Activated T-helper 1 cell treated with anti-CD3 and anti-CD28 coated beads, Interleukin-12 subunit alpha, Interleukin-12 subunit beta, Interleukin-2, Interleukin-4 antibody, amounts not matched to agents 30 ng/mL and 10 ng/mL and 1 ng/mL, durations not matched to agents 14 hours and 24 hours and 36 hours (primary cell): ENCODE results near the gene ZFAND6. TPM values are rescaled to one million over a fixed set of nuclear protein-coding genes. Genes with fewer than 3 reads are reported as not detected.
"Not testable (repeated sequence)": the region's sequence is repeated elsewhere in the genome, so short reads cannot be mapped to it uniquely, and the experiment has no call there.

ENCODE experiments used
- DNase-seq: peaks from one replicate; pipeline ENCODE4 v3.0.0; 2021; ENCODE audit warnings: low spot score
- H3K27ac Mint-ChIP-seq: one replicate; pipeline ENCODE4 v1.8.0; 2021; ENCODE audit warnings: mild to moderate bottlenecking, mixed read lengths
- H3K27me3 Mint-ChIP-seq: one replicate; pipeline ENCODE4 v1.8.0; 2022; ENCODE audit warnings: mild to moderate bottlenecking, moderate library complexity, mixed read lengths; ENCODE audit not compliant: insufficient read depth
- H3K36me3 Mint-ChIP-seq: one replicate; pipeline ENCODE4 v1.8.0; 2021; ENCODE audit warnings: low read depth, mixed read lengths
- H3K4me1 Mint-ChIP-seq: one replicate; pipeline ENCODE4 v1.8.0; 2021; ENCODE audit warnings: low read depth, mixed read lengths
- H3K4me3 Mint-ChIP-seq: one replicate; pipeline ENCODE4 v1.8.0; 2021; ENCODE audit warnings: mild to moderate bottlenecking, moderate library complexity, mixed read lengths
- H3K9me3 Mint-ChIP-seq: one replicate; pipeline ENCODE4 v1.8.0; 2021; ENCODE audit warnings: mixed read lengths
- intact Hi-C: fragments of 100-400 bp; cut with micrococcal nuclease; formaldehyde crosslinking; loops from one replicate; pipeline ENCODE4 v1.15.1; 2024
- total RNA-seq: library from RNA; stranded (reverse); gene quantifications from 2 replicates; pipeline ENCODE4 v1.2.3, GENCODE V29; 2022

Gene ZFAND6
- total RNA-seq, 1 donor from 2014 or later = 50.3 TPM

- DNase-seq = no peak
- Mint-ChIP-seq H3K27me3 (no peaks in the 10 kb centered on the region), H3K4me1 (peaks cover 28% of the 10 kb centered on the region), H3K4me3 (no peak overlapping the region), H3K9me3 (no peaks in the 10 kb centered on the region), H3K36me3 (peaks cover 3% of the 10 kb centered on the region), H3K27ac (no peak overlapping the region)
- intact Hi-C loops = no loop called here
Measured at GRCh38 chr15:80109388-80109787, 49.9 kb downstream of the ZFAND6 start.

- Mint-ChIP-seq H3K27me3 (no peaks in the 10 kb centered on the region), H3K4me1 (peaks cover 19% of the 10 kb centered on the region), H3K36me3 (peaks cover 2% of the 10 kb centered on the region), H3K9me3 (no peaks in the 10 kb centered on the region), H3K27ac (no peak overlapping the region), H3K4me3 (no peak overlapping the region)
- no peak for DNase-seq
- intact Hi-C loops = no loop called here
Measured at GRCh38 chr15:80110920-80111319, 51.4 kb downstream of the ZFAND6 start.

- no peak overlapping the region for H3K4me3 Mint-ChIP-seq
- no peaks in the 10 kb centered on the region for H3K36me3 Mint-ChIP-seq
- H3K27me3 Mint-ChIP-seq = no peaks in the 10 kb centered on the region
- H3K4me1 Mint-ChIP-seq = peaks cover 15% of the 10 kb centered on the region
- H3K9me3 Mint-ChIP-seq = no peaks in the 10 kb centered on the region
- no peak overlapping the region for H3K27ac Mint-ChIP-seq
- DNase-seq = no peak
- intact Hi-C loops = no loop called here
Measured at GRCh38 chr15:80114114-80114513, 54.6 kb downstream of the ZFAND6 start.

GRCh38 chr15:80115021-80115420, 55.5 kb downstream of the ZFAND6 start:
- Mint-ChIP-seq H3K9me3 (no peaks in the 10 kb centered on the region), H3K4me1 (peaks cover 8% of the 10 kb centered on the region), H3K27me3 (no peaks in the 10 kb centered on the region), H3K4me3 (no peak overlapping the region), H3K36me3 (no peaks in the 10 kb centered on the region), H3K27ac (no peak overlapping the region)
- intact Hi-C loops = no loop called here
- no peak for DNase-seq

DNA sequence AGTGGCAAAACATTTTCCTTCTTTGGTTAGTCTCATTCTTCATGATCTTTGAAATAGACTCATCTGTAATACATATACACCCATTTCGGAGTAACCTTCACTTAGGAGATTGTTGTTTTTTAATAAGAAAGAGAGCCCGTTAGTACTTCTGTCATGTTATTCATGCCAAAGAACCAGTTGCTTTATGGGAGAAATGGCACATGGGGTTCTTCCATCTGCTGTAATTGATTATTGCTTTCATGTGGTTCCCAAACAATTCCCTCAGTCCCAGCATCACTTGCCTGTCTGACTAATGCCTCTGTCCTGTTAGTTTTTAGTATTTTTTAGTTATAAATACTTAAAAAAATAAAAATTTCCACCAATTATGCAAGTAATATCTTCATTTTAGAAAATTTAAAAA, 59.5 kb downstream of the ZFAND6 start:
- intact Hi-C loops = no loop called here
- H3K4me1 Mint-ChIP-seq = peaks cover 5% of the 10 kb centered on the region
- no peak for DNase-seq
- H3K9me3 Mint-ChIP-seq = no peaks in the 10 kb centered on the region
- peaks cover 13% of the 10 kb centered on the region for H3K36me3 Mint-ChIP-seq
- H3K4me3 Mint-ChIP-seq = no peak overlapping the region
- no peak overlapping the region for H3K27ac Mint-ChIP-seq
- H3K27me3 Mint-ChIP-seq = no peaks in the 10 kb centered on the region

- Mint-ChIP-seq H3K4me1 (peaks cover 4% of the 10 kb centered on the region), H3K27ac (no peak overlapping the region), H3K4me3 (no peak overlapping the region), H3K9me3 (no peaks in the 10 kb centered on the region), H3K27me3 (no peaks in the 10 kb centered on the region), H3K36me3 (peaks cover 13% of the 10 kb centered on the region)
- DNase-seq = no peak
- intact Hi-C loops = no loop called here
Measured at GRCh38 chr15:80120636-80121035, 61.2 kb downstream of the ZFAND6 start.

- Mint-ChIP-seq H3K4me1 (peaks cover 13% of the 10 kb centered on the region), H3K4me3 (no peak overlapping the region), H3K9me3 (no peaks in the 10 kb centered on the region), H3K27ac (no peak overlapping the region), H3K36me3 (peaks cover 19% of the 10 kb centered on the region), H3K27me3 (no peaks in the 10 kb centered on the region)
- DNase-seq = no peak
- intact Hi-C loops = no loop called here
Measured at GRCh38 chr15:80121546-80121945, 62.1 kb downstream of the ZFAND6 start.

DNA sequence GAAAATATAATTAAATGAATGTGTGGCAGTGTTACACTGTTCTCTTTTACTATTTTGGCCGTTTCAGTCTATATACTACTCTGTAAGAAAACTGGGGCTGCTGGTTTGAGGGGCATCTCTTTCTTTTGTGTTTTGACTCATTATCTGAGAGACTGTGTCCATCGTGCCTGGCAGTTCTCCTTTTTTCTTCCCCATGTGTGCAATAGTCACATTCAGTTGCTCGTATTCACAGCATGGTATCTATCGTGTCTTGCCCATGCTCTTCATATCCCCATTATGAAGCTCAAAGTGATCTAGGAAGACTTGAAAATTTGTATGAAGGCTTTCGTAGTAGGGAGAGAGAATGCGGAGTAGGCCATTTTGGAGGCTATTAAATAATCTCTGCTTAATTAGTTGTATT, 63.6 kb downstream of the ZFAND6 start:
- no peaks in the 10 kb centered on the region for H3K27me3 Mint-ChIP-seq
- peaks cover 13% of the 10 kb centered on the region for H3K4me1 Mint-ChIP-seq
- peaks cover 22% of the 10 kb centered on the region for H3K36me3 Mint-ChIP-seq
- H3K9me3 Mint-ChIP-seq = no peaks in the 10 kb centered on the region
- no peak overlapping the region for H3K27ac Mint-ChIP-seq
- no peak overlapping the region for H3K4me3 Mint-ChIP-seq
- intact Hi-C loops = no loop called here
- DNase-seq = no peak

DNA sequence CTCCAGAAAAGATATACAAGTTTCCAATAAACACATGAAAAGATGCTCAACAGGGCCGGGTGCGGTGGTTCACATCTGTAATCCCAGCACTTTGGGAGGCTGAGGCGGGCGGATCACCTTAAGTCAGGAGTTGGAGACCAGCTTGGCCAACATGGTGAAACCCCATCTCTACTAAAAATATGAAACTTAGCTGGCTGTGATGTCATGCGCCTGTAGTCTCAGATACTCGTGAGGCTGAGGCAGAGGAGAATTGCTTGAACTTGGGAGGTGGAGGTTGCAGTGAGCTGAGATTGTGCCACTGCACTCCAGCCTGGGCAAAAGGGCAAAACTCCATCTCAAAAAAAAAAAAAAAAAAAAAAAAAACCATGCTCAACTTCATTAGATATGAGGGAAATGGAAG, 67.8 kb downstream of the ZFAND6 start:
- intact Hi-C loops = not testable (repeated sequence)

DNA sequence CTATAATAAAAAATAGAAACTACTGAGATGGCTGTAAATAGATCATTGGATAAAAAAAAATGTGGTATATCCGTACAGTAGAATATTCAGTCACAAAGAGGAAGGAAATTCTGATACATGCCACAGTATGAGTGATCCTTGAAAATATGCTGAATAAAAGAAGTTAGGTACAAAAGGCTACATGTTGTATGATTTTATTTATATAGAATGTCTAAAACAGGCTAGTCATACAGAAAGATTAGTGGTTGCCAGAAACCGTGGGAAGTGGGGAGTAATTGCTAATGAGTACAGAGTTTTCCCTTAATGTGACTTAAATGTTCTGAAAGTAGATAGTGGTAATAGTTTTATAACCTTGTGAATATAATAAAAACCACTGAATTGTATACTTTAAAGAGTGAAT, 68.4 kb downstream of the ZFAND6 start:
- Mint-ChIP-seq H3K36me3 (peaks cover 27% of the 10 kb centered on the region), H3K9me3 (no peaks in the 10 kb centered on the region), H3K4me1 (peaks cover 13% of the 10 kb centered on the region), H3K27me3 (no peaks in the 10 kb centered on the region), H3K27ac (no peak overlapping the region), H3K4me3 (no peak overlapping the region)
- intact Hi-C loops = no loop called here
- DNase-seq = no peak

More for the DNA sequence above, 67.8 kb downstream of the ZFAND6 start:
- H3K27ac Mint-ChIP-seq, DNase-seq, H3K9me3 Mint-ChIP-seq, H3K27me3 Mint-ChIP-seq, H3K4me3 Mint-ChIP-seq: not testable (repeated sequence)
- H3K4me1 Mint-ChIP-seq = peaks cover 13% of the 10 kb centered on the region
- H3K36me3 Mint-ChIP-seq = peaks cover 31% of the 10 kb centered on the region

DNA sequence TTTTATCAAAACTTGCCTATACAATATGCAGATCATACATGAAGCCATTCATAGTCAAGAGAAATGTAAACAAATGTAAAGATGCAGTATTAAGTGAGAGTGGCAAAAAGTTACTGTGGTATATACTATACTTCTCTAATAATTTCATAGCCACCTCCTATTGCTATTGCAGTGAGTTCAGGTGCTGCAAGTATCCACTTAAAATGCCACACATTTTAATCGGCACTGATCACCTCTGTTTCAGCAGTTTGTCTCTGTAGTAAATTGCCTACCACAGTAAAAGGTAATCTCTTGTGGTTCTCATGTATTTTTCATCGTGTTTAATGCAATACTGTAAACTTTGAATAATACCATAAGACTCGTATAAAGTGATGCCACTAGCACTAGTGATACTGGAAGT, 72.9 kb downstream of the ZFAND6 start:
- Mint-ChIP-seq H3K36me3 (peaks cover 29% of the 10 kb centered on the region), H3K4me3 (no peak overlapping the region), H3K9me3 (no peaks in the 10 kb centered on the region), H3K4me1 (no peaks in the 10 kb centered on the region), H3K27me3 (no peaks in the 10 kb centered on the region), H3K27ac (no peak overlapping the region)
- no peak for DNase-seq
- intact Hi-C loops = no loop called here

- H3K4me3 Mint-ChIP-seq = no peak overlapping the region
- H3K27me3 Mint-ChIP-seq = no peaks in the 10 kb centered on the region
- H3K9me3 Mint-ChIP-seq = no peaks in the 10 kb centered on the region
- no peak overlapping the region for H3K27ac Mint-ChIP-seq
- H3K4me1 Mint-ChIP-seq = no peaks in the 10 kb centered on the region
- DNase-seq = no peak
- peaks cover 21% of the 10 kb centered on the region for H3K36me3 Mint-ChIP-seq
- intact Hi-C loops = no loop called here
Measured at GRCh38 chr15:80136854-80137253, 77.4 kb downstream of the ZFAND6 start.

DNA sequence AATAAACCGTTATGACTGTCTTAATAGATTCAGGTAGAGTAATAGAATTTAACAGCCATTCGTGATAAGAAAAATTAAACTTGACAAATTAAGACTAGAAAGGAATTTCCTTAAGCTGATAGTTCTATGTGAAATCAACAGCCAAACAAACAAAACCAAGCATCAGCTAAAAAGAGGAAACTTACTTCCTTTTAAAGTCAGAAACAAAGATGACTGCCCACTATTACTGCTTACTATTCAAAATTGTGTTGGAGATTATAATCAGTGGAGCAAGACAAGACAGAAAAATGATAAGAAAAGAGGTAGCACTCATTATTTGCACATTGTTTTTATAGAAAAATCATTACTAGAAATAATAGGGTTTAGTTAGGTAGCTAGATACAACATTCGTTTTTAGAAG, 79.5 kb downstream of the ZFAND6 start:
- no peaks in the 10 kb centered on the region for H3K9me3 Mint-ChIP-seq
- no peak overlapping the region for H3K4me3 Mint-ChIP-seq
- no peaks in the 10 kb centered on the region for H3K27me3 Mint-ChIP-seq
- H3K27ac Mint-ChIP-seq = no peak overlapping the region
- H3K36me3 Mint-ChIP-seq = peaks cover 20% of the 10 kb centered on the region
- DNase-seq = no peak
- H3K4me1 Mint-ChIP-seq = no peaks in the 10 kb centered on the region
- intact Hi-C loops = no loop called here

DNA sequence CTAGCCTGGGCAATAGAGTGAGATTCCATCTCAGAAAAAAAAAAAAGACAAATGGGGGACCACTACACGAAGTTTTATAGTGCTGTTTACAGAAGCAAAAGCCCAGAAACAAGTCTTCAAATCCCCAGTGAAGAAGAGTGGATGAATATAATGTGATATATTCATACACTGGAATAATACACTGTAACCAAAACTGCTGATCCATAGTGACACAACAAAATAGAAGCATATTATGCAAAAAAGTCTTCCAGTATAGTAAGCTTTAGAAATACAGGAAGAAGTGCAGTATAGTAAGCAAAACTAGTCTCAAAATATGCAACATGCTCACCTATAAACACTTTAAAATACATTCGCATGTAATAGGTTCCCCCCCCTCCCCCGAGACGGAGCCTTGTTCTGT, 81.4 kb downstream of the ZFAND6 start:
- no peak overlapping the region for H3K4me3 Mint-ChIP-seq
- peaks cover 11% of the 10 kb centered on the region for H3K36me3 Mint-ChIP-seq
- H3K4me1 Mint-ChIP-seq = no peaks in the 10 kb centered on the region
- peaks cover 7% of the 10 kb centered on the region for H3K27me3 Mint-ChIP-seq
- DNase-seq = no peak
- H3K9me3 Mint-ChIP-seq = no peaks in the 10 kb centered on the region
- H3K27ac Mint-ChIP-seq = no peak overlapping the region
- intact Hi-C loops = no loop called here
